Gastrocnemius medialis (tissue), 4 donors: ENCODE results near the gene ACOXL. TPM values are rescaled to one million over a fixed set of nuclear protein-coding genes. Genes with fewer than 3 reads are reported as not detected.

Experiments
- ATAC-seq, 2 donors: fragments of 150-250 bp; one replicate each; pipeline ENCODE4 v1.9.1; 2016
- DNase-seq, 2 donors: peaks; one replicate each; pipeline ENCODE4 v3.0.0-alpha.2; 2019
- H3K27ac ChIP-seq, 4 donors: fragments of 200-600 bp; sonication (generic); 1 replicate in 1 of 4; 2 replicates in 3 of 4; pipeline ENCODE4 v1.5.1; 2016 to 2018; ENCODE audit warnings: mild to moderate bottlenecking in 2 of 4, moderate library complexity in 1 of 4
- H3K27me3 ChIP-seq, 3 donors: fragments of 200-600 bp; sonication (generic) in 2 of 3; 1 replicate in 1 of 3; 2 replicates in 2 of 3; pipeline versions ENCODE4 v1.5.1 to v1.6.0; 2016 to 2019; ENCODE audit warnings: mild to moderate bottlenecking in 1 of 3, moderate library complexity in 1 of 3
- H3K36me3 ChIP-seq, 2 donors: fragments of 200-600 bp; sonication (generic) in 1 of 2; one replicate each; pipeline ENCODE4 v1.5.1; 2017 to 2018
- H3K4me1 ChIP-seq, 2 donors: fragments of 200-600 bp; sonication (generic) in 1 of 2; one replicate each; pipeline ENCODE4 v1.5.1; 2016 to 2017; ENCODE audit warnings: mild to moderate bottlenecking in 2 of 2
- H3K4me3 ChIP-seq, 4 donors: fragments of 200-600 bp; sonication (generic) in 3 of 4; 1 replicate in 1 of 4; 2 replicates in 3 of 4; pipeline ENCODE4 v1.5.1; 2016 to 2019; ENCODE audit warnings: mild to moderate bottlenecking in 2 of 4
- H3K9me3 ChIP-seq, 3 donors: fragments of 200-600 bp; sonication (generic) in 2 of 3; 1 replicate in 1 of 3; 2 replicates in 2 of 3; pipeline ENCODE4 v1.5.1; 2016 to 2019
- POLR2A ChIP-seq, 2 donors: fragments of 450-650 bp; IDR thresholded peaks; one replicate each; pipeline ENCODE4 v1.6.1; 2017; ENCODE audit warnings: antibody characterized with exemption in 2 of 2, mild to moderate bottlenecking in 2 of 2, moderate library complexity in 2 of 2
- in situ Hi-C, 4 donors: fragments of 200-750 bp; cut with MboI; loops; one replicate each; pipeline versions ENCODE4 v1.15.0 to v1.8.0; 2017; ENCODE audit warnings: low sequenced_read_pairs in 4 of 4
- intact Hi-C: fragments of 100-400 bp; cut with DNase I; formaldehyde crosslinking; loops from one replicate; pipeline ENCODE4 v1.15.1; 2023; ENCODE audit warnings: low total_unique reads
- total RNA-seq, 4 donors: library from RNA; depleted of rRNA; stranded (reverse); fragments of >200 nt; gene quantifications; one replicate each; pipeline versions ENCODE4 v1.1.0 to v1.2.3, GENCODE V29; 2016
- TF ChIP-seq, protein P1 (sequence below), 5 experiments: fragments of 450-650 bp in 3 of 5; fragments of 200-600 bp in 2 of 5; sonication (generic) in 2 of 5; IDR thresholded peaks in 4 of 5; conservative IDR thresholded peaks in 1 of 5; 1 replicate in 4 of 5; 2 replicates in 1 of 5; pipeline ENCODE4 v1.5.1; 2016 to 2019; ENCODE audit warnings: antibody characterized with exemption in 5 of 5, mild to moderate bottlenecking in 3 of 5, moderate library complexity in 3 of 5

ACOXL gene
- total RNA-seq, 4 donors from 2014 or later, result not detected

DNA sequence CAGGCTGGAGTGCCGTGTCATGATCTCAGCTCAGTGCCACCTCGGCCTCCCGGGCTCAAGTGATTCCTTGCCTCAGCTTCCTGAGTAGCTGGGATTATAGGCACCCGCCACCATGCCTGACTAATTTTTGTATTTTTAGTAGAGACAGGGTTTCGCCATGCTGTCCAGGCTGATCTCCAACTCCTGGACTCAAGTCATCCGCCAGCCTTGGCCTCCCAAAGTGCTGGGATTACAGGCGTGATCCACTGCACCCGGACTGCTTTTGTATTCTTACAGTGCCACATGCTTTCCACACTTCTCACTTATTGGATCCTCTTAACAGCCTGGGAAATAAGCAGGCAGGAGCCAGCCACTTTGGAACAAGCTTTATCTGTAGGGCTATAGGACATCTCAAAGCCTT, 363.1 kb downstream of the ACOXL start:
- H3K27me3 ChIP-seq, result no peaks in the 10 kb centered on the region
- H3K36me3 ChIP-seq, result no peaks in the 10 kb centered on the region
- in situ Hi-C loops (no loop called here), intact Hi-C loops (loop anchor here (10.0 kb wide), 1 partner anchor 101 kb away; no protein-coding TSS in a partner anchor)
- peaks cover 0 to 3% of the 10 kb centered on the region in 2 donors for H3K4me1 ChIP-seq
- peak; percentile 94 to 98 for ATAC-seq
- H3K4me3 ChIP-seq, result no peak overlapping the region
- peak overlapping the region in 3 of 4 donors; percentile 59 to 72 (median 72) for H3K27ac ChIP-seq
- no peak for TF ChIP-seq POLR2A (IDR thresholded peaks at IDR 0.05)
- TF ChIP-seq, protein P1, sequence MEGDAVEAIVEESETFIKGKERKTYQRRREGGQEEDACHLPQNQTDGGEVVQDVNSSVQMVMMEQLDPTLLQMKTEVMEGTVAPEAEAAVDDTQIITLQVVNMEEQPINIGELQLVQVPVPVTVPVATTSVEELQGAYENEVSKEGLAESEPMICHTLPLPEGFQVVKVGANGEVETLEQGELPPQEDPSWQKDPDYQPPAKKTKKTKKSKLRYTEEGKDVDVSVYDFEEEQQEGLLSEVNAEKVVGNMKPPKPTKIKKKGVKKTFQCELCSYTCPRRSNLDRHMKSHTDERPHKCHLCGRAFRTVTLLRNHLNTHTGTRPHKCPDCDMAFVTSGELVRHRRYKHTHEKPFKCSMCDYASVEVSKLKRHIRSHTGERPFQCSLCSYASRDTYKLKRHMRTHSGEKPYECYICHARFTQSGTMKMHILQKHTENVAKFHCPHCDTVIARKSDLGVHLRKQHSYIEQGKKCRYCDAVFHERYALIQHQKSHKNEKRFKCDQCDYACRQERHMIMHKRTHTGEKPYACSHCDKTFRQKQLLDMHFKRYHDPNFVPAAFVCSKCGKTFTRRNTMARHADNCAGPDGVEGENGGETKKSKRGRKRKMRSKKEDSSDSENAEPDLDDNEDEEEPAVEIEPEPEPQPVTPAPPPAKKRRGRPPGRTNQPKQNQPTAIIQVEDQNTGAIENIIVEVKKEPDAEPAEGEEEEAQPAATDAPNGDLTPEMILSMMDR (IDR thresholded peaks at IDR 0.05 in 4 of 5, conservative IDR thresholded peaks at IDR 0.05 in 1 of 5), result no peak
- H3K9me3 ChIP-seq, result no peaks in the 10 kb centered on the region
- peak; percentile 48 to 86 for DNase-seq

DNA sequence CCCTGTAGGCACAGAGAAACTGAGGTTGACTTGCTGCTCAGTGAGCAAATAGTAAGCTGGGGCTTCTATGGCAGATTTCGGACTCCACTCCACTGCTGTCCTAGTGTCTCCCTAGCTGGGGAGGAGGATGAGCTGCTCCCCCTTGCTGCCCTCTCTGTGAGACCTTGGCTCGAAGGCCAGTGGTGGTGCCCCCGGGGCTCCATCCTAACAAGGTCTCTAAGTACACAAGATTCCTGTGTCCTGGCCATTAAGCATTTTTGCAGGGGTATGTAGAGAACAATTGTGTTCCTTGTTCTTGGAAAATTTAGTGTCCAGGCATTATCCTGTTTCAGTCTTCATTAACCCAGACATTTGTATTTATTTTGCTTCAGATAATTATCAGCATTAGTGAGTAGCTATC, 367.0 kb downstream of the ACOXL start:
- in situ Hi-C loops (no loop called here), intact Hi-C loops (loop anchor here (10.0 kb wide), 1 partner anchor 105 kb away; no protein-coding TSS in a partner anchor)
- Histone ChIP-seq H3K4me1 (peaks cover 0 to 3% of the 10 kb centered on the region in 2 donors), H3K27ac (no peak overlapping the region), H3K9me3 (no peaks in the 10 kb centered on the region), H3K4me3 (no peak overlapping the region), H3K36me3 (no peaks in the 10 kb centered on the region), H3K27me3 (no peaks in the 10 kb centered on the region)
- ATAC-seq (no peak), DNase-seq (no peak)
- TF ChIP-seq, protein P1 (IDR thresholded peaks at IDR 0.05 in 4 of 5, conservative IDR thresholded peaks at IDR 0.05 in 1 of 5), result no peak
- no peak for TF ChIP-seq POLR2A (IDR thresholded peaks at IDR 0.05)

DNA sequence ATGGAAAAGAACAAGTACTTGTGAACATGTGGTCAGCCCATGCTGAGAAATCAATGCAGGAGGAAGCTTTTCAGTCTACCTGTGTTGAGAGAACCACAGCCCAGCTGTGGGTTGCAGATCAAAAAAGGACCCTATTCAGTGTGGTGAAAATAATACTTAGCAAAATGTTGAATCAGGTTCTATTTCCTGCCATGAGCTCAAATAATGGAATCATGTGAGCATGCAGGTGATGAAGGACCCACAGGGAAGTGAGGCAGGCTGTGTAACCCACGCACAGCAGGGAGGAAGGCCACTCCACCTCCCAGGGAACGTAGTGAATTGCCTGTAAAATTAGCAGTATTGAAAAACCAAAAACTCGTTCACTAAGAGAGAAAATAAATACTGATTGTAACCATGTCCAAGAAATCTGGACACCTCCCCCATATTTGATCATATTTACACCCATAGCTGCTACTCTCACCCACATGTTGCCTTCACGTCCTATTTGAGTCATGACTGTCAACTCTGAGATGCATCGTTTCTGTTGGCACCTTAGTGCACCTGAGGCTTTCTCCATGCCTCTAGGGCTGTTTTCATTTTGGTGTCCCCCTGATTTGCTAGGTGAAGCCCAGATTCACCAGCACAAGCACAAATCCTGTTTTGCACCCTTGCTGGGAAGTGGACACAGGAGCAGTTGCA, 367.9 kb downstream of the ACOXL start:
- H3K4me3 ChIP-seq, result no peak overlapping the region
- ATAC-seq, result no peak
- H3K4me1 ChIP-seq, result no peaks in the 10 kb centered on the region
- H3K36me3 ChIP-seq, result no peaks in the 10 kb centered on the region
- no peaks in the 10 kb centered on the region for H3K9me3 ChIP-seq
- in situ Hi-C loops (loop anchor here in 3 of 4 donors (25.0 kb wide), 2 partner anchors 587 to 612 kb away; no protein-coding TSS in a partner anchor), intact Hi-C loops (no loop called here)
- H3K27me3 ChIP-seq, result no peaks in the 10 kb centered on the region
- TF ChIP-seq, protein P1 (IDR thresholded peaks at IDR 0.05 in 4 of 5, conservative IDR thresholded peaks at IDR 0.05 in 1 of 5), result no peak
- TF ChIP-seq POLR2A (IDR thresholded peaks at IDR 0.05), result no peak
- DNase-seq, result no peak
- no peak overlapping the region for H3K27ac ChIP-seq

DNA sequence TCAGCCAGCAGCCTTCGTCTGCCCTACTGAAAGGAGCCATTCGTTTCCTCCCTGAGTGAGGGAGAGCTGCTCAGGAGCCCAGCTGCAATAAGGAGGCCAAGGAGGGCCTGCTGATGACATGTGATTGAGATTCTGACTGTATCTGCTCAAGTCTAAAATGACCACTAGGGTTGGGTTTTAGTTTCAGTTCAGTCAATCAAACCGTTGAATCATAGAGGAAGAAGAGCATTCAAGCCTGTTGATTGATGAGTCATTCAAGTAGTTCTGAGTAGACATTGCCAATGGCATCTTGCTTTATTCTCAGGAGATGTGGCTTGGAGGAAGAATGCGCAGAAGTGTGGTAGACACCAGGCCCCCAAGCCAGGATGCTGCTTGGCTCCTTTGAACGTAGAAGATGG, 368.4 kb downstream of the ACOXL start:
- no peak for TF ChIP-seq POLR2A (IDR thresholded peaks at IDR 0.05)
- TF ChIP-seq, protein P1 (IDR thresholded peaks at IDR 0.05 in 4 of 5, conservative IDR thresholded peaks at IDR 0.05 in 1 of 5), result no peak
- no peak for DNase-seq
- no peaks in the 10 kb centered on the region for H3K36me3 ChIP-seq
- no peak overlapping the region for H3K27ac ChIP-seq
- ATAC-seq, result no peak
- no peaks in the 10 kb centered on the region for H3K4me1 ChIP-seq
- in situ Hi-C loops (loop anchor here in 3 of 4 donors (25.0 kb wide), 2 partner anchors 587 to 612 kb away; no protein-coding TSS in a partner anchor), intact Hi-C loops (no loop called here)
- no peaks in the 10 kb centered on the region for H3K9me3 ChIP-seq
- H3K27me3 ChIP-seq, result no peaks in the 10 kb centered on the region
- H3K4me3 ChIP-seq, result no peak overlapping the region
